Adrenal gland (tissue), 5 donors: ENCODE measurements around the gene BAHCC1.

ENCODE experiments used
- CTCF ChIP-seq, 6 experiments: fragments of 450-650 bp in 4 of 6; fragments of 200-600 bp in 2 of 6; sonication (generic) in 1 of 6; IDR thresholded peaks; 1 replicate in 5 of 6; 2 replicates in 1 of 6; pipeline versions ENCODE4 v1.5.1 to v1.8.0; 2016 to 2021; ENCODE audit warnings: antibody characterized with exemption in 6 of 6, mild to moderate bottlenecking in 2 of 6, moderate library complexity in 1 of 6
- POLR2A ChIP-seq, 2 donors: fragments of 450-650 bp; IDR thresholded peaks; one replicate each; pipeline ENCODE4 v1.6.1; 2017; ENCODE audit warnings: antibody characterized with exemption in 2 of 2, mild to moderate bottlenecking in 2 of 2, moderate library complexity in 1 of 2
- donor health status: DM: no; HTN: no; CAD: no.

DNA sequence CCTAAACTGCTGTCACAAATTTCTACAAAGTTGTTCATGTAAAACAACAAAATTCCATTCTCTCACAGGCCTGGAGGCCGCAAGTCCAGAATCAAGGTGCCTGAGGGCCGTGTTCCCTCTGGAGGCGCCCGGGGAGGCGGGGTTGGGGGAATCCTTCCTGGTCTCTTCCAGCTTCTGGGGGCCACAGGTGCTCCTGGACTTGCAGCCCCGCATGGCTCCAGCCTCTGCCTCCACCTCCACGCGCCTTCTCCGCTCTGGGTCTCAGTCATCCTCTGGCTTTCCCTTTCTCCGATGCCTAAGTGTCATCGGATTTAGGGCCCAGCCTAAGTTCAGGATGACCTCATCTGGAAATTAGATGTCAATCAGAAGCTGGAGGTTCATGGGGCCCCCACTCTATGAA is 28.6 kb upstream of the BAHCC1 start:
- no peak for TF ChIP-seq CTCF (IDR thresholded peaks at IDR 0.05)
- TF ChIP-seq POLR2A (IDR thresholded peaks at IDR 0.05), result no peak
